IPS-18c (cell line): ENCODE measurements around the gene FCRL6.

Experiments used
- H3K4me3 ChIP-seq: 2 replicates; pipeline ENCODE4 v1.7.0; 2013; ENCODE audit warnings: low read depth, mild to moderate bottlenecking, low read length, moderate library complexity; ENCODE audit not compliant: insufficient read depth
- H3K9me3 ChIP-seq: one replicate; pipeline ENCODE4 v1.6.1; 2013; ENCODE audit warnings: mild to moderate bottlenecking, low read length, moderate library complexity; ENCODE audit not compliant: control insufficient read depth, insufficient read depth

FCRL6 gene

DNA sequence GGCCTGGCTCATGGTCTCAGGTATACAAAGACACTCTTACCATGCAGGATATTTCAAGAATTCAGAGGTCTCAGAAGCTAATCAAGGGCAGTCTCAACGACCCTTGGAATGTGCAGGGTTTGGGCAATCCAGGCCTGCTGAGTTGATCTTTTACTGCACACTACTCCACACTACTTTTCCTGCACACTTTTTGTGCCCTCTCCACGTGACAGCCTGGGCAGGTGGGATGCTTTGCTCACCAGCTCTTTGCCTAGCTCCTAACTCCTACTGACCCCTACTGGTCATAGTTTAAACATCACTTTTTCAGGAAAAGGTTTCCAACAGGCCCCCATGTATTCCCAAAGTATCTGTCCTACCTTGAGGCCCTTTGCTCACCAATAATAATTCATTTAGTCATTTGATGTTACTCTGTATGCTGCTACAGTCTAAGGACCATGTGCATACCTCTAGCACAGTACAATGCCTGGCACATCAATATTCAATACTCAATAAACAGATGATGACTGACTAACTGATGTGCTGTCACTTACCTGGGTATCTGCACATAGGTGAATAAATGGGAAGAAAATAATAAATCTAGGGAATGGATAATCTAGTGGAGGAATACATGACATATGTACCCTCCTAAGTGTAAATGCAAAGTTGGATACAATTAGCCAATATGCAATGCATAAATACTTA is 11.8 kb upstream of the FCRL6 start:
- Histone ChIP-seq H3K4me3 (no peak overlapping the region), H3K9me3 (no peaks in the 10 kb centered on the region)

DNA sequence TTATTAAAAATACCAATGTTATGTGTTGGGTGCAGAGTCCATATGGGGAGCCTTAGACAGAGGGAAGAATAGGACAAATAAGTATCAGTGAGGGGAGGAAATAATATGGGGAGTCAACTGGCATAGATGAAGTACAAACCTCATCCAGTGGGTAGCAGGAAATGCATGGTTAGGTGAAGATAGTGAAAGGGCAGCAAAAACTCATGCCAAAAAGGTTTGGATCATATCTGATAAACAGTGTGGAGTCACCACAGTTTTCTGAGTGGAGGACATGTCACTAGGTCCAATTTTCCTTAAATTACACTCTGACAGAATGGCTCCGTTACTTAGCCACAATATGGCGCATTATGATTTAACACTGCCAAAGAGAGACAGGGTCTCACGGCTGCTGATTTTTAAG is 11.1 kb upstream of the FCRL6 start:
- Histone ChIP-seq H3K4me3 (no peak overlapping the region), H3K9me3 (no peaks in the 10 kb centered on the region)

DNA sequence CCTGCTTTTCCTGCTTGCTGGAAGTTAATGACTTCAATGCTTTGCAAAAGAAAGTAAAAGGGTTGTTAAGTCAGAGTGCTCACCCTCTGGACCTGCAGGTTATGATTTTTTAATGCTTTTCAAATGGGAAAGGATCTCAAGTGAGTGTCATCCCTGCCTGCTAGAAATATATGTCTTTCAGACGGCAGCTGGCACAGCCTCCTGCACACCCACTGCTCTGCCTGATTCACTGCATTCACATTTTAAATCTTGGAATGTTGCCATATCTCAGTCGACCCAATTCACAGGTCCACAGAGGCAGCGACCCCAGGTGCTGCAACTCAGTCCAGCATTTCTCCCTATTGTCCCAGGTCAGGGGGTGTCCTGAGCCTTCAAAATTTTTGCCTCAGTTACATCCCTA is 10.7 kb upstream of the FCRL6 start:
- H3K4me3 ChIP-seq = no peak overlapping the region
- no peaks in the 10 kb centered on the region for H3K9me3 ChIP-seq

GRCh38 chr1:159795534-159795933 is 6.6 kb upstream of the FCRL6 start:
- Histone ChIP-seq H3K9me3 (no peaks in the 10 kb centered on the region), H3K4me3 (no peak overlapping the region)

GRCh38 chr1:159798893-159799292 is 3.3 kb upstream of the FCRL6 start:
- Histone ChIP-seq H3K9me3 (no peaks in the 10 kb centered on the region), H3K4me3 (no peak overlapping the region)

DNA sequence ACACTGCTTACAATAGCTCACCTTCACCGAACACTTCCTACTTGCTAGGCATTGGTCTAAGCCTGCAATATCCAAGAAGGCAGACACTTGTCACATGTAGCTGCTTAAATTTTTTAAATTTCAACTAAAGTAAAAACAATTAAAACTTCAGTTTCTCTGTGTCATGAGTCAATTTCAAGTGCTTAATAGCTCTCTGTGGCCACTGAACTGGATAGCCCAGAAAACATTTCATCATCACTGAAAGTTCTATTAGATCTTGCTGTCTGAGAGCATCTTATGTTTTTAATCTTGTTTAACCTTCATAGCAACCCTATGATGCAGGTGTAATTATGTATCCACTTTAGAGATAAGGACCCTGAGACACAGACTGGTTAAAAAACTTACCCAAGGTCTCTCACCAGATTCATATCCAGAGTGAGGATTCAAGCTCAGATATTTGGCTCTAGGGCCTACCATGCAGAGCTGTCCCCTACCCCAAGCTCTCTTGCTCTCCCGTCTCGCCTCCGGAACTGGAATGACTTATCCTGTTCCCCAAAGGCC is 2.6 kb upstream of the FCRL6 start:
- H3K4me3 ChIP-seq = no peak overlapping the region
- no peaks in the 10 kb centered on the region for H3K9me3 ChIP-seq

- no peak overlapping the region for H3K4me3 ChIP-seq
- no peaks in the 10 kb centered on the region for H3K9me3 ChIP-seq
These were observed 1.8 kb upstream of the FCRL6 start for GRCh38 chr1:159800177-159800930.

DNA sequence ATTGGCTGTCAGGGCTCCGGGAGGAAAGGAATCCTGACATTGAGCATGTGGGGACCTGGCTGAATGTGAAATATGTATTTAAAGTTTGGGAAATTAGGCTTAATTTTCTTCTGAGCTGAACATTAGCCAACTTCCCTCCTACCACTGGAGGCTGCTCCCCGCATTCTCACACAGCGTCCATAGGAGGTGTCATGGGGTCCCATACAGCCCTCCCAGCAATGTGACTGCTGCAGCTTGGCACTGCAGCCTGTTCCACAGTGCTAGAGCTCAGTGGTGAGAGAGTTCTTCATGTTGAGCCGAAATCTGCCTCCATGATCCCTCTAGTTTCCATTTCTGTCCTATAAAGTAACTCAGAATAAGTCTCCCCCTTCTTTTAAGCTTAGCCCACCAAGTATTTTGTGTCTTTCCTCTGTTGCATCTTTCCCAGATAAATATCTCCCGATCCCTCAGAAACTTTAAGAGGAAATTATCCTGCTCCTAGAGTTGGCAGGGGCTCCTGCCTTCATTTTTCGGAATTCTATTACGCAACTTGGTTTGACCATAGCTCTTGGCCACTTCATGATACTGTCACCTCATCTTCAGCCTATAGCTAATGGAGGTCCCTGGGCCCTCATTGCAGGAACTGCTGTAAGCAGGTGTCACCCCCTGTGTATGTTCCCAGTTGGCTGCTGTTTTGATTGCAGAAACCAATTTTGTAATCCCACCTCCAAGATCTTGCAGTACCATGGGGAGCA is 2.0 kb downstream of the FCRL6 start:
- no peaks in the 10 kb centered on the region for H3K9me3 ChIP-seq
- H3K4me3 ChIP-seq = no peak overlapping the region

DNA sequence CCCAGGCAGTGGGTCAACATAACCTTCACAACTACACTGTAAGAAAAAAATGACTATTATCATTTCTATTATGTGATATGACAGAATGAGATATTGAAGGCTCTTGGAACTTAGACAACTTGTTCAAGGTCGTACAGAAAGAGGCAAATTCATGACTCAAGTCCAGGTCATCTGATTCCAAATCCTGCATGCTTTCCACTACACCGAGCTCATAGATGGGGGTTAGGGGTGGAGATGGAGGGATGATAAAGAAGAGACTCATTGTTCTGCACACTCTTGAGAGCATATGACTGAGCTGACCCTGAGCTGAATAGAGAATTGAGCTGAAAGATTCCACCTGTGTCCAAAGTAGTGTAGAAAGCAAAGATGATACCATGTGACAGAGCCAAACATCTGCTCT is 2.8 kb downstream of the FCRL6 start:
- no peaks in the 10 kb centered on the region for H3K9me3 ChIP-seq

DNA sequence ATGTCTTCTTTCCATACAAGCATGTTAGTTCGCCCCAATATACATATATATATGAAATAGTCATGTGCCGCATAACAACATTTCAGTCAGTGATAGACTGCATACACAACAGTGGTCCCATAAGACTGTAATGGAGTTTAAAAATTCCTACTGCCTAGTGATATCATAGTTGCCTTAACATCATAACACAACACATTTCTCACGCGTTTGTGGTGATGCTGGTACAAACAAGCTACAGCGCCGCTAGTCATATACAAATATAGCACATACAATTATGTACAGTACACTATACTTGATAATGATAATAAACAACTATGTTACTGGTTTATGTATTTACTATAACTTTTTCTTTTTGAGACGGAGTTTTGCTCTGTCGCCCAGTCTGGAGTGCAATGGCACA is 13.8 kb downstream of the FCRL6 start:
- Histone ChIP-seq H3K4me3 (no peak overlapping the region), H3K9me3 (no peaks in the 10 kb centered on the region)

More for the DNA sequence above, 2.8 kb downstream of the FCRL6 start:
- H3K4me3 ChIP-seq = no peak overlapping the region

DNA sequence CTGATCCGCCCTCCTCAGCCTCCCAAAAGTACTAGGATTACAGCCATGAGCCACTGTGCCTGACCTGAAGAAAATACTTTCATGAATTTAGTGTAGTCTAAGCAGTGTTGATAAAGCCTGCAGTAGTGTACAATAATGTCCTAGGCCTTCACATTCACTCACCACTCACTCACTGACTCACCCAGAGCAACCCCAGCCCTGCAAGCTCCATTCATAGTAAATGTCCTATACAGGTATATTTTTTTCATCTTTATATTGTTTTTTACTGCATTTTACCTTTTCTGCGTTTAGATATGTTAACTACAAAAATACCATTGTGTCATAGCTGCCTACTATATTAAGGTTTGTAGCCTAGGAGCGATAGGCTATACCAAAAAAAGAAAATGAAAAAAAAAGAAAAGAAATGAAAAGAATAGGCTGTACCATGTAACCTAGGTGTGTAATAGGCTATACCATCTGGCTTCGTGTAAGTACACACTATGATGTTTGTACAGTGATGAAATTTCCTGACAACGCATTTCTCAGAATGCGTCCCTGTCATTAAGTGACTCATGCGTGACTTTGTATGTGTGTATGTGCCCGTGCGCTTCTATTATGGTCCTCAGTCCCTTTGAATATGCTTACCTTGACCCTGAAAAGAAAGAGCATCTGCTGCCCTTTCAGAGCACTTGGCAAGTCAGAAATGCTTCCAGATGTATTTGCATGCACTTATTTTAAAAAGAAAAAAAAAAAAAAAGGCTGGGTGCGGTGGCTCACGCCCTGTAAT is 15.3 kb downstream of the FCRL6 start:
- Histone ChIP-seq H3K4me3 (no peak overlapping the region), H3K9me3 (no peaks in the 10 kb centered on the region)

DNA sequence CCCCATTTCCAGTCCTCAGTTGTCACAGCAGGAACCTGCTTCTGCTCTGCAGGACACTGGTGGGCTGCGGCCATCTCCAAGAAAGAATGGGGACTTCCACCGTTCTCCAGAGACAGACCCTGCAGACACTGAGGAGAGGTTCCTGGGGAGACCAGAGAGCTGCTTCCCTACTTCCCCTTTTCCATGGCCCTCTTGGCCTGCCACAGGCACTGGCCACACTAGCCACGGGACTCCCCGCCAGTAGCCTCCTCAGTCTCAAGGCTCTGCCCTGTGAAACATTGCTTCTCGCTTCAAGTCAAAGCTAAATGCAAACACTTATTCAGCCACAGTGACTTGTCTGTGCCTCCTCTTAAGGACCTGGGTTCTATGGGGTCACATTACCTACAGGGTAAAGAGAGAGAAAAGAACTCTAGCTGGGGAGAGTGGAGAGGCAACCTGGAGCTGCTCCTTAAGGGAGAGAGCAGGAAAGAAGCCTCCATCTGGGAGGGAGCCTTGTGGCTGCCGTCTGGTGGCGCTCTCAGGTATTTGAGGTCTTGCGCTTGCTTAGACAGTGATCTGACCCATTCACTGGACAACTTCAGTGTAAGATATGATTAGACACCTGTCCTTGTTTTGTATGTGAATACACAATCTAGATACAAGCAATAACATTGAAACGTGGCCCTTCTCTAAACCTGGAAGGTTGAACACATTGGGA is 19.2 kb downstream of the FCRL6 start:
- Histone ChIP-seq H3K4me3 (no peak overlapping the region), H3K9me3 (no peaks in the 10 kb centered on the region)

DNA sequence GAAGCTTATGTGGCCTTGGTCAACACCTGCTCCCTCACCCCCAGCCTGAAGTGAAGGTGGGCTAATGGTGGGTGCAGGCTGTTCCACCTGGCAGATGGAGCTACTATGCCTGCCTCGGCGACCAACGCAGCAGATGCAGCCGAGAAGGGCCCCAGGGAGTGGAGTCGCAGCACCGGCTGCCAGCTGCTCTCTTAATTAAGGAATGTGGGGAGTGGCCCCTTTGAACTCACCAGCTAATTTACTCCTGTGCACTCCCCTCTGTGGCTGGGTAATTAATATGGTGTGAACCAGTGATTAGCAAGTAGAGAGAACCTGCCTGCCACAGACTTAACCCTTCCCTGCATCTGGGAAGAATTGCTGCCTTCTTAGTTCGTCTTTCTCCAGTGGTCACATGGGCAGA is 21.2 kb downstream of the FCRL6 start:
- no peak overlapping the region for H3K4me3 ChIP-seq

DNA sequence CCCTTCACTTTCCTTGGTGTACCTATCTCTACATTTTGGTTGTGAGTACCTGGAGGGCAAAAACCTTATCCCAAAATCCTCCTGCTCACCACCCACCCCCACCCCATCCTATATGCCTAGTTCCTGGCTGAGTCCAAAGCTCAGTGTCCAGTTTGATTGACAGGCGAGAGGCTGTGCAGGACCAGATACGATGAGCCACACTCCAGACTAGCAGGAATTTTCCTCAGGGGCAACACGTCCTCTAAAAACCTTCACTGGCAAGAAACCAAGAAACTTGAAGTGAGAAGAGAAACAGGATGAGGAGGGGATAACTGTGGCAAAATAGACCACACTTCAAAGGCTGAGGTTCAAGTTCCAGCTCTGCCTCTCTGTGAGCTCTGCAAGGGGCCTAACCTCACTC is 23.4 kb downstream of the FCRL6 start:
- no peaks in the 10 kb centered on the region for H3K9me3 ChIP-seq
- no peak overlapping the region for H3K4me3 ChIP-seq

More for the DNA sequence above, 21.2 kb downstream of the FCRL6 start:
- no peaks in the 10 kb centered on the region for H3K9me3 ChIP-seq

DNA sequence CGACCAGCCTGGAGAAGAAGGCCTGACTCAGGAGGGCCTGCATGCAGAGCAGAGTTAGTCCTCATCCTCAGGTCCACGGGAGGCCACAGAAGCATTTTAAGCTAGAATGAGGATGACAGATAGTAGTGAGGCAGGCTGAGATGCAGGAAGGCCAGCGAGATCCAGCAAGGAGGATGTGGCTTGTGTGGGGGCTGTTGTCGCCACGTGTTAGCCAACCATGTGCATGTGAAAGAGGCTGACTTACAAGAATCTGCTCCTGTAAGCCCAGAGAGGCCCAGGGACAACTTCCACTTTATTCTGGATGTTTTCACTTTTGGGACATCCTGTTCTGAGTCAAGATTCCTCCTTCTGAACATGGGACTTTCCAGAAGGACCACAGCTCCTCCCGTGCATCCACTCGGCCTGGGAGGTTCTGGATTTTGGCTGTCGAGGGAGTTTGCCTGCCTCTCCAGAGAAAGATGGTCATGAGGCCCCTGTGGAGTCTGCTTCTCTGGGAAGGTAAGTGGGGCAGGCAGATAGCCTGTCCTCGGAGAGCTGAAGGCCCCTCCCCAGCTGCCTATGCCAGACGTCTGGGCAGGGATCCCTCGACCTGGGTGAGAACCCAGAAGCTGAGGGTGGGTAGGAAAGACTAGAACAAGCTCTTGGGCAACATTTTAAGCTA is 24.4 kb downstream of the FCRL6 start, which contains the start of gene SLAMF8:
Gene SLAMF8 (plus strand): TSS at position 433 of the 661 bp plus-strand sequence. CDS start 26 bp downstream, at position 459.
- Histone ChIP-seq H3K9me3 (no peaks in the 10 kb centered on the region), H3K4me3 (no peak within 1 kb of the TSS)

DNA sequence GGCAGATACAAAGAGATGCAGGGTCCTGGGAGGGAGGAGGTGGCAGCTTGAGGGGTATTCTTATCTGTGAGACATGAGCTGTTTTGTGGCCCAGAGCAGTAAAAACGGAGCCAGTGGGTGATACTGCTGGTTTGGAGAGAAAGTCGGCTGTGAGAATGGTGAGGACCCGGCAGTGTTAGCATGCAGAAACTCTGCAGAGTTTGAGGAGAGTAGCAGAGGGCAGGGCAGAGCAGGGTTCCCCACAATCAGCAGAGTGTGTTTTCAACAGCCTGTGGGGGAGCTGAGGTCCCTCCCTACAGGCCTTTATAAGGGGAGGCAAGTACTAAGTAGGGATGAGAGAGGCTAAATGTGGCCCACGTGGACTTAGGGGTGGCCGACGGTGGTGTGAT is 24.9 kb downstream of the FCRL6 start:
- no peak overlapping the region for H3K4me3 ChIP-seq
- no peaks in the 10 kb centered on the region for H3K9me3 ChIP-seq
